ENCODE measurements around the gene ACTG1.

GRCh38 chr17:81516439-81516838 is 3.8 kb upstream of the ACTG1 start:
- TF ChIP-seq CTCF (conservative IDR thresholded peaks at IDR 0.05; ENCODE audit: low read depth, low read length) = no peak
- TF ChIP-seq EZH2 (IDR thresholded peaks at IDR 0.05; ENCODE audit: borderline replicate concordance, low read depth, low read length, poor library complexity, severe bottlenecking) = no peak
